HEK293 (cell line): ENCODE measurements around the gene DAG1.

Source experiments
- CTCF ChIA-PET: fragments of 350-600 bp; formaldehyde crosslinking; extraction: SDS; loops from one replicate; lab custom pipeline; 2021; ENCODE audit warnings: antibody characterized with exemption; lab: Yijun Ruan, JAX
- POLR2A ChIA-PET: fragments of 300-600 bp; formaldehyde crosslinking; extraction: SDS; loops from one replicate; lab custom pipeline; 2020; ENCODE audit warnings: antibody characterized with exemption, inconsistent platforms; lab: Yijun Ruan, JAX
- H3K27ac ChIP-seq: fragments of 200-500 bp; sonication (Bioruptor generic); 2 replicates; pipeline ENCODE4 v1.5.1; 2014; ENCODE audit warnings: low read depth, low read length, control low read depth, inconsistent platforms; ENCODE audit errors: extremely low read depth
- H3K36me3 ChIP-seq, 2 experiments: fragments of 200-500 bp in 1 of 2; sonication (Bioruptor generic) in 1 of 2; 1 replicate in 1 of 2; 2 replicates in 1 of 2; pipeline ENCODE4 v1.5.1; 2014 to 2017; ENCODE audit warnings: inconsistent platforms in 2 of 2, low read length in 2 of 2; ENCODE audit not compliant: control insufficient read depth in 2 of 2, insufficient read depth in 1 of 2
- H3K4me1 ChIP-seq: fragments of 200-500 bp; sonication (Bioruptor generic); 2 replicates; pipeline ENCODE4 v1.5.1; 2014; ENCODE audit warnings: mild to moderate bottlenecking, low read length, inconsistent platforms; ENCODE audit not compliant: control insufficient read depth, insufficient read depth
- H3K4me3 ChIP-seq: 2 replicates; pipeline ENCODE4 v1.5.1; 2011; ENCODE audit warnings: low read depth, mild to moderate bottlenecking, control low read depth, low read length, moderate library complexity
- H3K9me3 ChIP-seq: fragments of 200-500 bp; sonication (Bioruptor generic); 2 replicates; pipeline ENCODE4 v1.5.1; 2014; ENCODE audit warnings: low read depth, low read length, inconsistent platforms; ENCODE audit not compliant: control insufficient read depth, insufficient read depth
- BCL6B ChIP-seq: fragments of 450-650 bp; formaldehyde crosslinking; IDR thresholded peaks from 2 replicates; pipeline ENCODE4 v1.5.1; 2017; ENCODE audit warnings: missing biosample characterization, missing genetic modification characterization
- HOXD13 ChIP-seq: sonication (generic); formaldehyde crosslinking; IDR thresholded peaks from 2 replicates; pipeline ENCODE4 v1.8.0; 2022; ENCODE audit warnings: missing genetic modification reagents, borderline replicate concordance
- KLF8 ChIP-seq: fragments of 450-650 bp; formaldehyde crosslinking; IDR thresholded peaks from 2 replicates; pipeline ENCODE4 v1.5.1; 2016; ENCODE audit warnings: missing biosample characterization, missing genetic modification characterization
- MZF1 ChIP-seq: fragments of 450-650 bp; formaldehyde crosslinking; IDR thresholded peaks from 2 replicates; pipeline ENCODE4 v1.5.1; 2017; ENCODE audit warnings: missing biosample characterization, missing genetic modification characterization, borderline replicate concordance
- SALL2 ChIP-seq: fragments of 450-650 bp; formaldehyde crosslinking; IDR thresholded peaks from 2 replicates; pipeline ENCODE4 v1.5.0; 2017; ENCODE audit warnings: missing biosample characterization, mild to moderate bottlenecking, missing genetic modification characterization, borderline replicate concordance
- SCRT1 ChIP-seq: fragments of 450-650 bp; formaldehyde crosslinking; IDR thresholded peaks from 2 replicates; pipeline ENCODE4 v1.5.1; 2016; ENCODE audit warnings: missing biosample characterization, missing genetic modification characterization, borderline replicate concordance
- ZFP69B ChIP-seq: fragments of 450-650 bp; formaldehyde crosslinking; IDR thresholded peaks from 2 replicates; pipeline ENCODE4 v1.5.1; 2016; ENCODE audit warnings: missing biosample characterization, missing genetic modification characterization
- ZIC2 ChIP-seq: fragments of 450-650 bp; formaldehyde crosslinking; IDR thresholded peaks from 2 replicates; pipeline ENCODE4 v1.5.1; 2016; ENCODE audit warnings: missing biosample characterization, missing genetic modification characterization
- ZNF174 ChIP-seq: fragments of 450-650 bp; formaldehyde crosslinking; IDR thresholded peaks from 2 replicates; pipeline ENCODE4 v1.5.0; 2017; ENCODE audit warnings: missing biosample characterization, mild to moderate bottlenecking, missing genetic modification characterization
- ZNF202 ChIP-seq: fragments of 450-650 bp; formaldehyde crosslinking; IDR thresholded peaks from 2 replicates; pipeline ENCODE4 v1.5.1; 2016; ENCODE audit warnings: missing biosample characterization, missing genetic modification characterization, borderline replicate concordance
- ZNF211 ChIP-seq: fragments of 450-650 bp; formaldehyde crosslinking; IDR thresholded peaks from 2 replicates; pipeline ENCODE4 v1.5.1; 2016; ENCODE audit warnings: low read depth, missing biosample characterization, missing genetic modification characterization
- ZNF221 ChIP-seq: fragments of 450-650 bp; formaldehyde crosslinking; IDR thresholded peaks from 2 replicates; pipeline ENCODE4 v1.5.1; 2017; ENCODE audit warnings: missing biosample characterization, missing genetic modification characterization, borderline replicate concordance
- ZNF274 ChIP-seq, 2 experiments: fragments of 200-500 bp in 1 of 2; fragments of 450-650 bp in 1 of 2; sonication (Bioruptor generic) in 1 of 2; formaldehyde crosslinking in 1 of 2; IDR thresholded peaks; 2 replicates each; pipeline versions ENCODE4 v1.5.1 to v1.6.1; 2014 to 2016; ENCODE audit warnings: borderline replicate concordance in 1 of 2, inconsistent platforms in 1 of 2, low read length in 1 of 2, missing biosample characterization in 1 of 2, missing genetic modification characterization in 1 of 2
- ZNF366 ChIP-seq: fragments of 450-650 bp; formaldehyde crosslinking; conservative IDR thresholded peaks from 2 replicates; pipeline ENCODE4 v1.5.1; 2016; ENCODE audit warnings: missing biosample characterization, missing genetic modification characterization
- ZNF37A ChIP-seq: fragments of 450-650 bp; IDR thresholded peaks from 2 replicates; pipeline ENCODE4 v1.5.1; 2018; ENCODE audit warnings: missing biosample characterization, missing genetic modification characterization
- ZNF423 ChIP-seq: fragments of 450-650 bp; formaldehyde crosslinking; IDR thresholded peaks from 2 replicates; pipeline ENCODE4 v1.5.1; 2016; ENCODE audit warnings: missing biosample characterization, missing genetic modification characterization
- ZNF433 ChIP-seq: fragments of 450-650 bp; formaldehyde crosslinking; IDR thresholded peaks from 2 replicates; pipeline ENCODE4 v1.5.1; 2016; ENCODE audit warnings: missing biosample characterization, missing genetic modification characterization, low read depth
- ZNF514 ChIP-seq: fragments of 450-650 bp; formaldehyde crosslinking; IDR thresholded peaks from 2 replicates; pipeline ENCODE4 v1.5.1; 2016; ENCODE audit warnings: missing biosample characterization, missing genetic modification characterization
- ZNF555 ChIP-seq: fragments of 450-650 bp; formaldehyde crosslinking; conservative IDR thresholded peaks from 2 replicates; pipeline ENCODE4 v1.5.1; 2017; ENCODE audit warnings: missing biosample characterization, mild to moderate bottlenecking, missing genetic modification characterization, inconsistent platforms
- ZNF629 ChIP-seq: fragments of 450-650 bp; formaldehyde crosslinking; IDR thresholded peaks from 2 replicates; pipeline ENCODE4 v1.5.1; 2017; ENCODE audit warnings: missing biosample characterization, missing genetic modification characterization
- ZNF658 ChIP-seq: fragments of 450-650 bp; formaldehyde crosslinking; IDR thresholded peaks from 2 replicates; pipeline ENCODE4; 2016; ENCODE audit warnings: missing biosample characterization, missing genetic modification characterization
- ZNF792 ChIP-seq: fragments of 450-650 bp; formaldehyde crosslinking; IDR thresholded peaks from 2 replicates; pipeline ENCODE4 v1.5.1; 2016; ENCODE audit warnings: missing biosample characterization, missing genetic modification characterization
- ZSCAN5A ChIP-seq: fragments of 450-650 bp; formaldehyde crosslinking; IDR thresholded peaks from 2 replicates; pipeline ENCODE4 v1.5.1; 2016; ENCODE audit warnings: missing biosample characterization, missing genetic modification characterization
- TF ChIP-seq, protein P1 (sequence below): IDR thresholded peaks from 2 replicates; pipeline ENCODE4 v1.6.1; 2011; ENCODE audit warnings: mild to moderate bottlenecking, low read depth, low read length, borderline replicate concordance
- TF ChIP-seq, protein P2 (sequence below): fragments of 450-650 bp; formaldehyde crosslinking; IDR thresholded peaks from 2 replicates; pipeline ENCODE4 v1.5.1; 2016; ENCODE audit warnings: missing biosample characterization, missing genetic modification characterization
- TF ChIP-seq, protein P3 (sequence below): fragments of 450-650 bp; formaldehyde crosslinking; IDR thresholded peaks from 2 replicates; pipeline ENCODE4 v1.5.1; 2016; ENCODE audit warnings: missing biosample characterization, missing genetic modification characterization, borderline replicate concordance

DAG1 gene

DNA sequence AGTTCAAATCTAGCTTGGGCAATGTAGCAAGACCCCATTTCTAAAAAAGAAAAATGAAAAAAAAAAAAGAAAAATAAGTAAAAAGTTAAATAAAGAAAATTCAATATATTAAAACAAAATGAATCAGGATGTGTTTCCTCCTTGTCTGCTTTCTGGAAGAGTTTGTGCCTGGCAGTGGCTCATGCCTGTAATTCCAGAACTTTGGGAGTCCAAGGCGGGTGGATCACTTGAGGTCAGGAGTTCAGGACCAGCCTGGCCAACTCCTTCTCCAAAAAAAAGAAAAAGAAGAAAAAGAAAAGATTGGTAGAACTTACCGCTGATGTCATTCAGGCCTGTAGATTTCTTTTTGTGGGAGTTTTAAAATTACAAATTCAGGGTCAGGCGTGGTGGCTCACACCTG, 36.8 kb downstream of the DAG1 start:
- Histone ChIP-seq H3K4me3 (no peak overlapping the region), H3K9me3 (no peaks in the 10 kb centered on the region), H3K4me1 (no peaks in the 10 kb centered on the region), H3K27ac (no peak overlapping the region), H3K36me3 (peaks cover 5 to 16% of the 10 kb centered on the region in 2 experiments; a peak in 2 of 3 replicates)
- POLR2A ChIA-PET: no interaction called here
- CTCF ChIA-PET: interaction anchor here (1.0 kb wide), 1 partner anchor 33 kb away, joined by 4 read pairs; no protein-coding TSS in a partner anchor
- TF ChIP-seq ZNF274 (IDR thresholded peaks at IDR 0.05; ENCODE audit: low read length) (no peak), ZNF274 (tag by site-specific recombination; IDR thresholded peaks at IDR 0.05; ENCODE audit: borderline replicate concordance) (no peak), ZNF792 (tag by site-specific recombination) (no peak), SCRT1 (tag by site-specific recombination) (no peak), ZNF423 (tag by site-specific recombination) (no peak), ZNF629 (tag by site-specific recombination) (no peak), MZF1 (tag by site-specific recombination) (no peak), SALL2 (tag by site-specific recombination) (no peak), HOXD13 (no peak), ZIC2 (no peak), BCL6B (tag by site-specific recombination) (no peak), ZNF221 (no peak), ZNF658 (tag by site-specific recombination) (no peak), ZNF211 (tag by site-specific recombination) (no peak), ZNF555 (no peak), ZNF37A (no peak), ZNF202 (tag by site-specific recombination) (no peak)
- TF ChIP-seq, protein P1, sequence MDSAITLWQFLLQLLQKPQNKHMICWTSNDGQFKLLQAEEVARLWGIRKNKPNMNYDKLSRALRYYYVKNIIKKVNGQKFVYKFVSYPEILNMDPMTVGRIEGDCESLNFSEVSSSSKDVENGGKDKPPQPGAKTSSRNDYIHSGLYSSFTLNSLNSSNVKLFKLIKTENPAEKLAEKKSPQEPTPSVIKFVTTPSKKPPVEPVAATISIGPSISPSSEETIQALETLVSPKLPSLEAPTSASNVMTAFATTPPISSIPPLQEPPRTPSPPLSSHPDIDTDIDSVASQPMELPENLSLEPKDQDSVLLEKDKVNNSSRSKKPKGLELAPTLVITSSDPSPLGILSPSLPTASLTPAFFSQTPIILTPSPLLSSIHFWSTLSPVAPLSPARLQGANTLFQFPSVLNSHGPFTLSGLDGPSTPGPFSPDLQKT: no peak
- TF ChIP-seq, protein P2, sequence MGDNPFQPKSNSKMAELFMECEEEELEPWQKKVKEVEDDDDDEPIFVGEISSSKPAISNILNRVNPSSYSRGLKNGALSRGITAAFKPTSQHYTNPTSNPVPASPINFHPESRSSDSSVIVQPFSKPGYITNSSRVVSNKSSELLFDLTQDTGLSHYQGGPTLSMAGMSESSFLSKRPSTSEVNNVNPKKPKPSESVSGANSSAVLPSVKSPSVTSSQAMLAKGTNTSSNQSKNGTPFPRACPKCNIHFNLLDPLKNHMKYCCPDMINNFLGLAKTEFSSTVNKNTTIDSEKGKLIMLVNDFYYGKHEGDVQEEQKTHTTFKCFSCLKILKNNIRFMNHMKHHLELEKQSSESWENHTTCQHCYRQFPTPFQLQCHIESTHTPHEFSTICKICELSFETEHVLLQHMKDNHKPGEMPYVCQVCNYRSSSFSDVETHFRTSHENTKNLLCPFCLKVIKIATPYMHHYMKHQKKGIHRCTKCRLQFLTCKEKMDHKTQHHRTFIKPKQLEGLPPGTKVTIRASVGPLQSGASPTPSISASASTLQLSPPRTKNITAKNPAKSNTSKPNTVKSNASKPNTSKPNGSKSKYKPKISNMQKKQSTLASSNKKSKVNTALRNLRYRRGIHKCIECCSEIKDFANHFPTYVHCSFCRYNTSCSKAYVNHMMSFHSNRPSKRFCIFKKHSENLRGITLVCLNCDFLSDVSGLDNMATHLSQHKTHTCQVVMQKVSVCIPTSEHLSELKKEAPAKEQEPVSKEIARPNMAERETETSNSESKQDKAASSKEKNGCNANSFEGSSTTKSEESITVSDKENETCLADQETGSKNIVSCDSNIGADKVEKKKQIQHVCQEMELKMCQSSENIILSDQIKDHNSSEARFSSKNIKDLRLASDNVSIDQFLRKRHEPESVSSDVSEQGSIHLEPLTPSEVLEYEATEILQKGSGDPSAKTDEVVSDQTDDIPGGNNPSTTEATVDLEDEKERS (tag by site-specific recombination): no peak

GRCh38 chr3:49509028-49509561, 39.0 kb downstream of the DAG1 start:
- TF ChIP-seq ZNF366 (tag by site-specific recombination): no peak
- TF ChIP-seq ZFP69B (tag by site-specific recombination): no peak
- no peak for TF ChIP-seq ZNF174
- TF ChIP-seq ZSCAN5A (tag by site-specific recombination): no peak
- TF ChIP-seq KLF8 (tag by site-specific recombination): no peak
- TF ChIP-seq ZNF514 (tag by site-specific recombination): no peak
- TF ChIP-seq, protein P3, sequence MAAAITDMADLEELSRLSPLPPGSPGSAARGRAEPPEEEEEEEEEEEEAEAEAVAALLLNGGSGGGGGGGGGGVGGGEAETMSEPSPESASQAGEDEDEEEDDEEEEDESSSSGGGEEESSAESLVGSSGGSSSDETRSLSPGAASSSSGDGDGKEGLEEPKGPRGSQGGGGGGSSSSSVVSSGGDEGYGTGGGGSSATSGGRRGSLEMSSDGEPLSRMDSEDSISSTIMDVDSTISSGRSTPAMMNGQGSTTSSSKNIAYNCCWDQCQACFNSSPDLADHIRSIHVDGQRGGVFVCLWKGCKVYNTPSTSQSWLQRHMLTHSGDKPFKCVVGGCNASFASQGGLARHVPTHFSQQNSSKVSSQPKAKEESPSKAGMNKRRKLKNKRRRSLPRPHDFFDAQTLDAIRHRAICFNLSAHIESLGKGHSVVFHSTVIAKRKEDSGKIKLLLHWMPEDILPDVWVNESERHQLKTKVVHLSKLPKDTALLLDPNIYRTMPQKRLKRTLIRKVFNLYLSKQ: no peak
- TF ChIP-seq ZNF433 (tag by site-specific recombination): no peak
- Histone ChIP-seq H3K4me3 (no peak overlapping the region), H3K36me3 (peaks cover 5 to 31% of the 10 kb centered on the region in 2 experiments; a peak in 2 of 3 replicates), H3K4me1 (no peaks in the 10 kb centered on the region), H3K27ac (no peak overlapping the region), H3K9me3 (no peaks in the 10 kb centered on the region)
- CTCF ChIA-PET: interaction anchor here (2.1 kb wide), 1 partner anchor 30 kb away, joined by 4 read pairs; no protein-coding TSS in a partner anchor
- POLR2A ChIA-PET: no interaction called here
